GM19372 (cell line): ENCODE data around the gene SCTR.

Experiments
- ATAC-seq: cut with Tn5 transposase; IDR thresholded peaks from one replicate; pipeline ENCODE4 v1.9.1; 2021; ENCODE audit warnings: mild to moderate bottlenecking, low read depth, moderate library complexity; ENCODE audit not compliant: unreplicated experiment

The SCTR gene

GRCh38 chr2:119449521-119449920 lies 74.8 kb downstream of the SCTR start:
- ATAC-seq = no peak

GRCh38 chr2:119448427-119449141 lies 75.7 kb downstream of the SCTR start:
- ATAC-seq = no peak

GRCh38 chr2:119446037-119446436 lies 78.2 kb downstream of the SCTR start:
- no peak for ATAC-seq

- no peak for ATAC-seq
Observed at GRCh38 chr2:119442850-119443249, 81.4 kb downstream of the SCTR start.

- ATAC-seq = no peak
Observed at GRCh38 chr2:119442226-119442619, 82.1 kb downstream of the SCTR start.

GRCh38 chr2:119441376-119442225 lies 82.7 kb downstream of the SCTR start:
- ATAC-seq = no peak

- ATAC-seq = no peak
Observed at GRCh38 chr2:119440873-119441272, 83.4 kb downstream of the SCTR start.

- ATAC-seq = no peak
Observed at GRCh38 chr2:119440501-119440870, 83.8 kb downstream of the SCTR start.

- ATAC-seq = no peak
Observed at GRCh38 chr2:119439574-119440500, 84.4 kb downstream of the SCTR start.

- ATAC-seq = no peak
Observed at GRCh38 chr2:119438726-119439284, 85.5 kb downstream of the SCTR start.

GRCh38 chr2:119438128-119438656 lies 86.1 kb downstream of the SCTR start:
- no peak for ATAC-seq

- ATAC-seq = no peak
Observed at GRCh38 chr2:119436993-119437772, 87.1 kb downstream of the SCTR start.

GRCh38 chr2:119435953-119436297 lies 88.4 kb downstream of the SCTR start:
- no peak for ATAC-seq

- ATAC-seq = no peak
Observed at GRCh38 chr2:119435081-119435952, 89.0 kb downstream of the SCTR start.

GRCh38 chr2:119434664-119435063 lies 89.6 kb downstream of the SCTR start:
- ATAC-seq = no peak

GRCh38 chr2:119433636-119434327 lies 90.5 kb downstream of the SCTR start:
- no peak for ATAC-seq

GRCh38 chr2:119432851-119433522 lies 91.3 kb downstream of the SCTR start:
- no peak for ATAC-seq
